GM10266 (cell line): Measurements from ENCODE around the gene IL36B.
"Not testable (repeated sequence)": the region's sequence is repeated elsewhere in the genome, so short reads cannot be mapped to it uniquely, and the experiment has no call there.

ENCODE experiments used
- DNase-seq: peaks from one replicate; pipeline ENCODE4 v3.0.0; 2012; ENCODE audit errors: extremely low spot score
- CTCF ChIP-seq: IDR thresholded peaks from 2 replicates; pipeline ENCODE4 v1.5.1; 2012; ENCODE audit warnings: mild to moderate bottlenecking, low read depth; ENCODE audit not compliant: control insufficient read depth, insufficient read depth; ENCODE audit errors: missing control alignments

The IL36B gene

GRCh38 chr2:113052396-113052917 is at the start of gene IL36B:
TSS of gene IL36B (minus strand) at chr2:113052867.
- no peak for TF ChIP-seq CTCF
- DNase-seq: no peak

GRCh38 chr2:113102133-113102532 is 49.5 kb upstream of the IL36B start:
- no peak for TF ChIP-seq CTCF
- DNase-seq: no peak

- TF ChIP-seq CTCF: no peak
- DNase-seq: no peak
These were observed 45.9 kb upstream of the IL36B start for GRCh38 chr2:113098532-113098931.

GRCh38 chr2:113098041-113098440 is 45.4 kb upstream of the IL36B start:
- DNase-seq: peak; percentile 49
- no peak for TF ChIP-seq CTCF

- not testable (repeated sequence) for DNase-seq
These were observed 44.4 kb upstream of the IL36B start for GRCh38 chr2:113096842-113097618.

GRCh38 chr2:113096306-113096705 is 43.6 kb upstream of the IL36B start:
- DNase-seq: not testable (repeated sequence)

- no peak for TF ChIP-seq CTCF
- no peak for DNase-seq
These were observed 40.9 kb upstream of the IL36B start for GRCh38 chr2:113093613-113093977.

- no peak for TF ChIP-seq CTCF
- DNase-seq: no peak
These were observed 40.4 kb upstream of the IL36B start for GRCh38 chr2:113092864-113093612.
